ENCODE measurements around the gene GGT7.
A peak's percentile ranks its signal among the peaks of the same experiment; 100 is the strongest.

The GGT7 gene

DNA sequence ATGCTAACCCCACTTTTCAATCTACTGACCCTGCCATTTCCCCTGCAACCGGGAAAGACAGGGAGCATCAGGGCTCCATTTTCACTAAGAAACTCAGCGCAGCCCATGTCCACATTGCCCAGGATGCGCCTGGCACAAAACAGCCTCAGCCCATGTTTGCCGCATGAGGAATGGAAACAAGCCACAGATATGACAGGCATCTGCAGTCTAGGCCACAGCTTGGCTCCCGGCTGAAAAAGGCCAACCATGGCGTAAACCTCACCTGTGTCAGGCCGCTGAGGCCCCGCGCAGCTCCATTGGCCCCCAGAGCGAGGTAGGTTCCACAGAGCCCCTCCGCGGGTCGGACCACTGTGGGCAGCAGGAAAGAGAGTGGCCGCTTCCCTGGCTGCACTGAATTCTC is 21.7 kb downstream of the GGT7 start:
- TF ChIP-seq, protein P1, sequence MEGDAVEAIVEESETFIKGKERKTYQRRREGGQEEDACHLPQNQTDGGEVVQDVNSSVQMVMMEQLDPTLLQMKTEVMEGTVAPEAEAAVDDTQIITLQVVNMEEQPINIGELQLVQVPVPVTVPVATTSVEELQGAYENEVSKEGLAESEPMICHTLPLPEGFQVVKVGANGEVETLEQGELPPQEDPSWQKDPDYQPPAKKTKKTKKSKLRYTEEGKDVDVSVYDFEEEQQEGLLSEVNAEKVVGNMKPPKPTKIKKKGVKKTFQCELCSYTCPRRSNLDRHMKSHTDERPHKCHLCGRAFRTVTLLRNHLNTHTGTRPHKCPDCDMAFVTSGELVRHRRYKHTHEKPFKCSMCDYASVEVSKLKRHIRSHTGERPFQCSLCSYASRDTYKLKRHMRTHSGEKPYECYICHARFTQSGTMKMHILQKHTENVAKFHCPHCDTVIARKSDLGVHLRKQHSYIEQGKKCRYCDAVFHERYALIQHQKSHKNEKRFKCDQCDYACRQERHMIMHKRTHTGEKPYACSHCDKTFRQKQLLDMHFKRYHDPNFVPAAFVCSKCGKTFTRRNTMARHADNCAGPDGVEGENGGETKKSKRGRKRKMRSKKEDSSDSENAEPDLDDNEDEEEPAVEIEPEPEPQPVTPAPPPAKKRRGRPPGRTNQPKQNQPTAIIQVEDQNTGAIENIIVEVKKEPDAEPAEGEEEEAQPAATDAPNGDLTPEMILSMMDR (conservative IDR thresholded peaks at IDR 0.05; ENCODE audit: control insufficient read depth, insufficient read depth, low read depth, low read length): no peak
- no peak for DNase-seq (ENCODE audit: low read depth)
- H3K4me3 ChIP-seq (ENCODE audit: control insufficient read depth, low read depth, low read length): no peak overlapping the region

GRCh38 chr20:34849778-34850177 is 22.9 kb downstream of the GGT7 start:
- TF ChIP-seq, protein P1 (conservative IDR thresholded peaks at IDR 0.05; ENCODE audit: control insufficient read depth, insufficient read depth, low read depth, low read length): no peak
- H3K4me3 ChIP-seq (ENCODE audit: control insufficient read depth, low read depth, low read length): no peak overlapping the region
- DNase-seq (ENCODE audit: low read depth): no peak

DNA sequence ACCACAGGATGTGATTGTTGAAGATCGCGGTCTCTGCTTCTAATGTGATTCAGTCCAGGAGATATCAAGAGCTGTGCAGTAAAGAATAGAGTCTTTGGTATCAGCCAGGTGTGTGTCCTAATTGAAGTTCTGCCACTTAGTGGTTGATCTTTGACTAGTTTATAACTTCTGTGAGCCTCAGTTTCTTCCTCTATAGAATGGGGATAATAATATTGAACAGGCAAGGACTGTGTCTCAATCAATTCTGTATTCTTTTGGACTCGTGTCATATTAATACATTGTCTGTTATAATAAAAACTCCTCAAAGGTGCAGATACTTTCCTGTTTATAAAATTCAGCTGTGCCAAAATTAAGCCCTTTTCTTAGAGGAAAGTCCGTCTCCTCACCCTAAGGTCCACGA is 24.1 kb downstream of the GGT7 start:
- no peak for DNase-seq (ENCODE audit: low read depth)
- H3K4me3 ChIP-seq (ENCODE audit: control insufficient read depth, low read depth, low read length): no peak overlapping the region
- TF ChIP-seq, protein P1 (conservative IDR thresholded peaks at IDR 0.05; ENCODE audit: control insufficient read depth, insufficient read depth, low read depth, low read length): no peak

GRCh38 chr20:34843421-34843820 is 29.2 kb downstream of the GGT7 start:
- TF ChIP-seq, protein P1 (conservative IDR thresholded peaks at IDR 0.05; ENCODE audit: control insufficient read depth, insufficient read depth, low read depth, low read length): no peak
- DNase-seq (ENCODE audit: low read depth): no peak
- H3K4me3 ChIP-seq (ENCODE audit: control insufficient read depth, low read depth, low read length): no peak overlapping the region

DNA sequence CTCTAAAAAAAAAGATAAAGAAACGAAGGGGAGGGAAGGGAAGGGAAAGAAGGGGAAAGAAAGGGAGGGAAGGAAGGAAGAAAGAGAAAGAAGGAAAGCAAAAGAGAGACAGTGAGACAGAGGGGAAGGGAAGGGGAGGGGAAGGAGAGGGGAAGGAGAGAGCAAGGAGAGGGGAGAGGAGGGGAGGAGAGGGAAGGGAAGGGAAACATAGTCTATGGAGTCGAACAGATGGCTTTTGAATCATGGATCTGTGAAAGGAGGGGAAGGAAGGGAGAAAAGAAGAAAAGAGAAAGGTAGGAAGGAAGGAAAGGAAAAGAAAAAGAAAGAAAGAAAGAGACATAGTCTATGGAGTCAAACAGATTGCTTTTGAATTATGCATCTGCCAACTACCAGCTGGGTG is 30.5 kb downstream of the GGT7 start:
- TF ChIP-seq, protein P1 (conservative IDR thresholded peaks at IDR 0.05; ENCODE audit: control insufficient read depth, insufficient read depth, low read depth, low read length): no peak
- no peak overlapping the region for H3K4me3 ChIP-seq (ENCODE audit: control insufficient read depth, low read depth, low read length)
- no peak for DNase-seq (ENCODE audit: low read depth)

DNA sequence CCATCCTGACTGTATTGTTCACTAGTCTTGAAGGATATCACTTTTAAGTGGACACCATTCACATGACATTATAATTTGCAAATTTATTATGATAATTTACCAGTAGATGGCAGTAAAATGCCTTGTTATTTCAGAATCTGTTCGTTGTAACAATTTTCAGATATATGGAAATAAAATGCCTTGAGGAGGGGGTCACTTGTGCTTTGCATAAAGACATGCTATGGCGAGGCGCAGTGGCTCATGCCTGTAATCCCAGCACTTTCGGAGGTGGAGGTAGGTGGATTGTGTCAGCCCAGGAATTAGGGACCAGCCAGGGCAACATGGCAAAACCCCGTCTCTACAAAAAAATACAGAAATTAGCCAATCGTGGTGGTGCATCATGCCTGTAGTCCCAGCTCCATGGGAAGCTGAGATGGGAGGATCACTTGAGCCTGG is 38.2 kb downstream of the GGT7 start:
- TF ChIP-seq, protein P1 (conservative IDR thresholded peaks at IDR 0.05; ENCODE audit: control insufficient read depth, insufficient read depth, low read depth, low read length): peak; percentile 34
- H3K4me3 ChIP-seq (ENCODE audit: control insufficient read depth, low read depth, low read length): no peak overlapping the region
- DNase-seq (ENCODE audit: low read depth): peak; percentile 52

GRCh38 chr20:34831936-34832335 is 40.7 kb downstream of the GGT7 start:
- TF ChIP-seq, protein P1 (conservative IDR thresholded peaks at IDR 0.05; ENCODE audit: control insufficient read depth, insufficient read depth, low read depth, low read length): no peak
- H3K4me3 ChIP-seq (ENCODE audit: control insufficient read depth, low read depth, low read length): no peak overlapping the region
- DNase-seq (ENCODE audit: low read depth): no peak
